GM18870 (cell line): ENCODE results near the gene PRDM10.

Experiments used
- ATAC-seq: cut with Tn5 transposase; IDR thresholded peaks from one replicate; pipeline ENCODE4 v1.9.1; 2021; ENCODE audit warnings: moderate library complexity; ENCODE audit not compliant: unreplicated experiment

Gene PRDM10

GRCh38 chr11:130008326-130008725, 5.7 kb upstream of the PRDM10 start:
- no peak for ATAC-seq

- no peak for ATAC-seq
These were observed 4.3 kb upstream of the PRDM10 start for GRCh38 chr11:130006929-130007328.

- no peak for ATAC-seq
These were observed 1.0 kb upstream of the PRDM10 start for GRCh38 chr11:130003717-130004001.

- ATAC-seq, result peak; percentile 87
These were observed 446 bp upstream of the PRDM10 start for GRCh38 chr11:130002846-130003716.

- no peak for ATAC-seq
These were observed 929 bp downstream of the PRDM10 start for GRCh38 chr11:130001461-130002351.

GRCh38 chr11:130000552-130001176, 2.0 kb downstream of the PRDM10 start:
- ATAC-seq, result no peak

GRCh38 chr11:129999407-129999806, 3.2 kb downstream of the PRDM10 start:
- no peak for ATAC-seq

GRCh38 chr11:129998905-129999304, 3.7 kb downstream of the PRDM10 start:
- ATAC-seq, result no peak

GRCh38 chr11:129998107-129998506, 4.5 kb downstream of the PRDM10 start:
- no peak for ATAC-seq

- ATAC-seq, result no peak
These were observed 5.1 kb downstream of the PRDM10 start for GRCh38 chr11:129997513-129997912.

GRCh38 chr11:129996113-129996870, 6.3 kb downstream of the PRDM10 start:
- no peak for ATAC-seq

GRCh38 chr11:129995163-129995562, 7.5 kb downstream of the PRDM10 start:
- no peak for ATAC-seq

- ATAC-seq, result no peak
These were observed 10.3 kb downstream of the PRDM10 start for GRCh38 chr11:129992161-129992944.

- ATAC-seq, result no peak
These were observed 13.4 kb downstream of the PRDM10 start for GRCh38 chr11:129989149-129989813.

- no peak for ATAC-seq
These were observed 14.7 kb downstream of the PRDM10 start for GRCh38 chr11:129987950-129988349.

- ATAC-seq, result no peak
These were observed 16.8 kb downstream of the PRDM10 start for GRCh38 chr11:129985823-129986222.

GRCh38 chr11:129980086-129980485, 22.5 kb downstream of the PRDM10 start:
- no peak for ATAC-seq

GRCh38 chr11:129979046-129979605, 23.5 kb downstream of the PRDM10 start:
- ATAC-seq, result no peak

GRCh38 chr11:129978447-129978846, 24.2 kb downstream of the PRDM10 start:
- ATAC-seq, result no peak
